ENCODE results near the gene GET4.

GRCh38 chr7:884191-885003, 8.0 kb downstream of the GET4 start:
- TF ChIP-seq, protein P1, sequence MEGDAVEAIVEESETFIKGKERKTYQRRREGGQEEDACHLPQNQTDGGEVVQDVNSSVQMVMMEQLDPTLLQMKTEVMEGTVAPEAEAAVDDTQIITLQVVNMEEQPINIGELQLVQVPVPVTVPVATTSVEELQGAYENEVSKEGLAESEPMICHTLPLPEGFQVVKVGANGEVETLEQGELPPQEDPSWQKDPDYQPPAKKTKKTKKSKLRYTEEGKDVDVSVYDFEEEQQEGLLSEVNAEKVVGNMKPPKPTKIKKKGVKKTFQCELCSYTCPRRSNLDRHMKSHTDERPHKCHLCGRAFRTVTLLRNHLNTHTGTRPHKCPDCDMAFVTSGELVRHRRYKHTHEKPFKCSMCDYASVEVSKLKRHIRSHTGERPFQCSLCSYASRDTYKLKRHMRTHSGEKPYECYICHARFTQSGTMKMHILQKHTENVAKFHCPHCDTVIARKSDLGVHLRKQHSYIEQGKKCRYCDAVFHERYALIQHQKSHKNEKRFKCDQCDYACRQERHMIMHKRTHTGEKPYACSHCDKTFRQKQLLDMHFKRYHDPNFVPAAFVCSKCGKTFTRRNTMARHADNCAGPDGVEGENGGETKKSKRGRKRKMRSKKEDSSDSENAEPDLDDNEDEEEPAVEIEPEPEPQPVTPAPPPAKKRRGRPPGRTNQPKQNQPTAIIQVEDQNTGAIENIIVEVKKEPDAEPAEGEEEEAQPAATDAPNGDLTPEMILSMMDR (IDR thresholded peaks at IDR 0.05): no peak
- no peak for TF ChIP-seq POLR2A (IDR thresholded peaks at IDR 0.05)
